ENCODE results near the gene LARGE1.
"Not testable (repeated sequence)": the region's sequence is repeated elsewhere in the genome, so short reads cannot be mapped to it uniquely, and the experiment has no call there.

The LARGE1 gene

GRCh38 chr22:33584152-33584551 lies 336.1 kb downstream of the LARGE1 start:
- no peak for DNase-seq

GRCh38 chr22:33582822-33583400 lies 337.4 kb downstream of the LARGE1 start:
- DNase-seq, result no peak

- no peak for DNase-seq
Observed at GRCh38 chr22:33580310-33580709, 340.0 kb downstream of the LARGE1 start.

GRCh38 chr22:33579448-33580093 lies 340.7 kb downstream of the LARGE1 start:
- no peak for DNase-seq

GRCh38 chr22:33578752-33579151 lies 341.5 kb downstream of the LARGE1 start:
- DNase-seq, result no peak

GRCh38 chr22:33577862-33578411 lies 342.3 kb downstream of the LARGE1 start:
- DNase-seq, result no peak

- DNase-seq, result no peak
Observed at GRCh38 chr22:33576205-33576604, 344.1 kb downstream of the LARGE1 start.

GRCh38 chr22:33575771-33576170 lies 344.5 kb downstream of the LARGE1 start:
- DNase-seq, result no peak

GRCh38 chr22:33575041-33575440 lies 345.2 kb downstream of the LARGE1 start:
- no peak for DNase-seq

GRCh38 chr22:33573479-33573878 lies 346.8 kb downstream of the LARGE1 start:
- DNase-seq, result no peak

- no peak for DNase-seq
Observed at GRCh38 chr22:33572086-33572485, 348.2 kb downstream of the LARGE1 start.

- DNase-seq, result no peak
Observed at GRCh38 chr22:33570110-33570509, 350.2 kb downstream of the LARGE1 start.

GRCh38 chr22:33569559-33569958 lies 350.7 kb downstream of the LARGE1 start:
- no peak for DNase-seq

- DNase-seq, result no peak
Observed at GRCh38 chr22:33569018-33569417, 351.3 kb downstream of the LARGE1 start.

- DNase-seq, result not testable (repeated sequence)
Observed at GRCh38 chr22:33566495-33566894, 353.8 kb downstream of the LARGE1 start.

- DNase-seq, result no peak
Observed at GRCh38 chr22:33565580-33565995, 354.7 kb downstream of the LARGE1 start.

GRCh38 chr22:33564683-33565082 lies 355.6 kb downstream of the LARGE1 start:
- no peak for DNase-seq

- DNase-seq, result no peak
Observed at GRCh38 chr22:33563220-33563964, 356.9 kb downstream of the LARGE1 start.

GRCh38 chr22:33562501-33562900 lies 357.8 kb downstream of the LARGE1 start:
- no peak for DNase-seq

- DNase-seq, result no peak
Observed at GRCh38 chr22:33561149-33561807, 359.0 kb downstream of the LARGE1 start.

GRCh38 chr22:33557836-33558235 lies 362.4 kb downstream of the LARGE1 start:
- no peak for DNase-seq

- no peak for DNase-seq
Observed at GRCh38 chr22:33555814-33556522, 364.3 kb downstream of the LARGE1 start.

GRCh38 chr22:33553493-33553892 lies 366.8 kb downstream of the LARGE1 start:
- no peak for DNase-seq
